Stimulated activated naive B cell treated with anti-CD40 and anti-IgM and Interleukin-4, amounts not matched to agents 10 μg/mL and 1 μg/mL and 100 μg/mL, for 72 hours (primary cell): Measurements from ENCODE around the gene SULF2.

Source experiments
- ATAC-seq, 2 donors: fragments of 150-1000 bp; cut with Tn5 transposase; replicated peaks; 2 replicates each; pipeline ENCODE4 v1.10.0; 2021; ENCODE audit warnings: moderate library complexity in 1 of 2
- DNase-seq: peaks from one replicate; pipeline ENCODE4 v3.0.0; 2021
- H3K27ac Mint-ChIP-seq: one replicate; pipeline ENCODE4 v1.8.0; 2022; ENCODE audit warnings: mild to moderate bottlenecking, mixed read lengths
- H3K27me3 Mint-ChIP-seq, 2 donors: one replicate each; pipeline ENCODE4 v1.8.0; 2022; ENCODE audit warnings: mixed read lengths in 2 of 2
- H3K36me3 Mint-ChIP-seq, 2 donors: one replicate each; pipeline ENCODE4 v1.8.0; 2022; ENCODE audit warnings: mixed read lengths in 2 of 2, mild to moderate bottlenecking in 1 of 2
- H3K4me1 Mint-ChIP-seq, 2 donors: one replicate each; pipeline ENCODE4 v1.8.0; 2022; ENCODE audit warnings: mixed read lengths in 2 of 2, mild to moderate bottlenecking in 1 of 2
- H3K4me3 Mint-ChIP-seq, 2 donors: one replicate each; pipeline ENCODE4 v1.8.0; 2022; ENCODE audit warnings: mild to moderate bottlenecking in 2 of 2, mixed read lengths in 2 of 2, moderate library complexity in 1 of 2
- H3K9me3 Mint-ChIP-seq, 2 donors: one replicate each; pipeline ENCODE4 v1.8.0; 2022; ENCODE audit warnings: mixed read lengths in 2 of 2, mild to moderate bottlenecking in 1 of 2

SULF2 gene

DNA sequence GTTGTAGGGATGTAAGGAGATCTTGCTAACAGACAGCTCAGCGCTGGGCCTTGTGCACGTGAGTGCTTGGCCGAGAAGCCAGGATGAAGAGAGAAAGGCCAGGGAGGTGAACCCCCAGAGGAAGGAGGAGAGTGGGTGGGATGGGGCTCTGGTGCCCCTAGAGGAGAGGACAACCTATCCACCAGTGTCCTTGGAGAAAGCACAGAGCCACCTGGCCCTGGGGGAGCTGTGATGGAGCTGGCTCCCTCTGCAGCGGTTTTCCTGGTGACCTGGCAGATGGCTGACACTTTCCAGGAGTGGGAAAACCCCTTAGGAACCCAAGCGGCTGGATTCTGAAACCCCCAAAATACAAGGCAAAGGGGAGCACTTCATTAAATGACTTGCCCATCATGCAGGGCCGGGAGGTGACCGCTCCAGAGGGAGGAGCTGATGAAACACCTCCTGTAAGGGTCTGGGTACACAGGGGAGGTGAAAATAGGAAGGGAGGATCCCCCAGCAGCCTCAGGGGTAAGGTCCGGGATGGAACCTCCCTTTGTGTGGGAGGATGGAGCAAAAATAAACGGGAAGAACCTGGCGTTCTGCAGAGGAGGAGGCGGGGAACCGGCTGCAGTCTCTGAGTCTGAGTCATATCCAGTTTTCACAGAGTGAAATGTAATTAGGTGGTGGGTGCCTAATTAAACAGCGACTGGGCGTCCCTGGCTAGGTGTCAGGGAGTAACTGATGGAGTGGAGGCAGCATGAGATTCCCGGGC lies 80.4 kb downstream of the SULF2 start:
- H3K4me3 Mint-ChIP-seq, result no peak overlapping the region
- H3K36me3 Mint-ChIP-seq, result peaks cover 2 to 3% of the 10 kb centered on the region in 2 donors
- H3K27me3 Mint-ChIP-seq, result peaks cover 16 to 22% of the 10 kb centered on the region in 2 donors
- no peak for DNase-seq
- peaks cover 32 to 43% of the 10 kb centered on the region in 2 donors for H3K4me1 Mint-ChIP-seq
- H3K27ac Mint-ChIP-seq, result no peak overlapping the region
- H3K9me3 Mint-ChIP-seq, result no peaks in the 10 kb centered on the region
- no peak for ATAC-seq

GRCh38 chr20:47703748-47704147 lies 81.5 kb downstream of the SULF2 start:
- Mint-ChIP-seq H3K27me3 (peaks cover 11 to 15% of the 10 kb centered on the region in 2 donors), H3K27ac (no peak overlapping the region), H3K9me3 (no peaks in the 10 kb centered on the region), H3K4me1 (peaks cover 25 to 32% of the 10 kb centered on the region in 2 donors), H3K4me3 (no peak overlapping the region), H3K36me3 (peaks cover 0 to 2% of the 10 kb centered on the region in 2 donors)
- DNase-seq, result no peak
- ATAC-seq, result no peak

DNA sequence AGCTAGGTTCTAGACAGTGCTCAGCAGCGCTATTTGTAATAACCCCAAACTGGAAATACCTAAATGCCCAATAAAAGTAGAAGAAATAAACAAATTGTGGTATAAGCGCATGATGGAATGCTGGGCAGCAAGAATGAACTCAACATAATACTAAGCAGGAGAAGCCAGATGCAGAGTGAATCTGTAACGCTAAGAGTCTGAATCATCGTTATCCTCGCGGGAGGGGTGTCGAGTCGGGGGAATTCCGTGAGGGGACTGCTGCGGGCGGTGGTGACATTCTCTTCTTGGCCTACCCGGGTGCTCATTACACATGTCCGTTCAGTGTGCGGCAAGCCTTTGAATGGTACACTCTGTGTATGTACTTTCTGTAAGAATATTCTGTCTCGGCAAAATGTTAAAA lies 83.7 kb downstream of the SULF2 start:
- Mint-ChIP-seq H3K9me3 (peaks cover 0 to 4% of the 10 kb centered on the region in 2 donors), H3K27ac (no peak overlapping the region), H3K36me3 (peaks cover 0 to 3% of the 10 kb centered on the region in 2 donors), H3K27me3 (peaks cover 11 to 15% of the 10 kb centered on the region in 2 donors), H3K4me3 (no peak overlapping the region), H3K4me1 (peaks cover 9 to 17% of the 10 kb centered on the region in 2 donors)
- DNase-seq (no peak), ATAC-seq (peak in 1 of 2 donors; percentile 31)

DNA sequence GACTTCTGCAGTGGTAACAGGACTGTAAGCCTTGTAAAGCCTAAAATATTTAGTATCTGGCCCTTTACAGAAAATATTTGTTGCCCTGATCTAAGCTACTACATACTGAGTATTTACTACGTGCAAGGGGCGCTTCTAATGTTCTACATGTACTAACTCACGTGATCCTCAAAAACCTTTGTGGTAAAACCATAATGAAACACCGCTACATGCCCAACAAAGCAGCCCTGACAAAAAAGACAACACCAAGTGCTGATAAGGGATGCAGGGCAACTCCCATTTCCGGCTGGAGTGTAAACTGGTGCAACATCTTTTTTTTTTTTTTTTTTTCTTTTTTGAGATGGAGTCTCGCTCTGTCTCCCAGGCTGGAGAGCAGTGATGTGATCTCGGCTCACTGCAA lies 85.0 kb downstream of the SULF2 start:
- peaks cover 0 to 5% of the 10 kb centered on the region in 2 donors for H3K9me3 Mint-ChIP-seq
- DNase-seq, result no peak
- H3K36me3 Mint-ChIP-seq, result peaks cover 0 to 3% of the 10 kb centered on the region in 2 donors
- H3K27ac Mint-ChIP-seq, result no peak overlapping the region
- H3K4me1 Mint-ChIP-seq, result peaks cover 7 to 15% of the 10 kb centered on the region in 2 donors
- ATAC-seq, result no peak
- peaks cover 8 to 15% of the 10 kb centered on the region in 2 donors for H3K27me3 Mint-ChIP-seq
- no peak overlapping the region for H3K4me3 Mint-ChIP-seq

- Mint-ChIP-seq H3K27me3 (peaks cover 4 to 10% of the 10 kb centered on the region in 2 donors), H3K27ac (no peak overlapping the region), H3K9me3 (peaks cover 0 to 5% of the 10 kb centered on the region in 2 donors), H3K36me3 (peaks cover 0 to 3% of the 10 kb centered on the region in 2 donors), H3K4me1 (peaks cover 4 to 14% of the 10 kb centered on the region in 2 donors), H3K4me3 (no peak overlapping the region)
- DNase-seq (no peak), ATAC-seq (no peak)
Measured at GRCh38 chr20:47699818-47700217, 85.5 kb downstream of the SULF2 start.

DNA sequence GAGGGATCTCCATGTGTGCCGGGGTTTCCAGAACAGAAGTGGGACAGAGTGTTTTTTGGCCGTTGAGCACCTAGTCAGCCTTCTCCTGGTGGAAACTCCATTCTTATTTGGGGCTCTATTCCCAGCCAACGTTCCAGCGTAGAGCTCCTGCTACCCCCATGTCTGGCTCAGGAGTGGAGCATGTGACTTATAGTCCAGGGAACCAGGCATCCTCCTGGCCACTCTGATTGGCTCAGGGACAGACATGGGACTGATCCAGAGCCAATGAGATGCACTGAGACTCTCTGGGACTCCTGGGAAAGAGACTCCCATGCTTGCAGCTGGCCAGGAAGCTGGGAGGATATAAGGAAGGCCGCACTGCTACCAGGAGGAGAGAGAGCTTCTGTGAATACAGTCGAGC lies 87.1 kb downstream of the SULF2 start:
- ATAC-seq (no peak), DNase-seq (no peak)
- Mint-ChIP-seq H3K4me3 (no peak overlapping the region), H3K27ac (no peak overlapping the region), H3K9me3 (peaks cover 4 to 15% of the 10 kb centered on the region in 2 donors), H3K36me3 (peaks cover 0 to 7% of the 10 kb centered on the region in 2 donors), H3K4me1 (peaks cover 2 to 11% of the 10 kb centered on the region in 2 donors), H3K27me3 (peaks cover 0 to 6% of the 10 kb centered on the region in 2 donors)

- H3K4me1 Mint-ChIP-seq, result peaks cover 2 to 11% of the 10 kb centered on the region in 2 donors
- H3K36me3 Mint-ChIP-seq, result peaks cover 0 to 10% of the 10 kb centered on the region in 2 donors
Measured at GRCh38 chr20:47696856-47697255, 88.4 kb downstream of the SULF2 start.

GRCh38 chr20:47694021-47694818 lies 91.1 kb downstream of the SULF2 start:
- Mint-ChIP-seq H3K9me3 (peaks cover 26 to 29% of the 10 kb centered on the region in 2 donors), H3K27me3 (peaks cover 0 to 10% of the 10 kb centered on the region in 2 donors), H3K4me1 (peaks cover 2 to 11% of the 10 kb centered on the region in 2 donors), H3K36me3 (peaks cover 12 to 23% of the 10 kb centered on the region in 2 donors), H3K4me3 (no peak overlapping the region), H3K27ac (no peak overlapping the region)
- no peak for DNase-seq
- no peak for ATAC-seq

More at GRCh38 chr20:47696856-47697255, 88.4 kb downstream of the SULF2 start:
- DNase-seq (no peak), ATAC-seq (no peak)
- Mint-ChIP-seq H3K9me3 (peaks cover 8 to 17% of the 10 kb centered on the region in 2 donors), H3K27ac (no peak overlapping the region), H3K4me3 (no peak overlapping the region), H3K27me3 (peaks cover 0 to 6% of the 10 kb centered on the region in 2 donors)

DNA sequence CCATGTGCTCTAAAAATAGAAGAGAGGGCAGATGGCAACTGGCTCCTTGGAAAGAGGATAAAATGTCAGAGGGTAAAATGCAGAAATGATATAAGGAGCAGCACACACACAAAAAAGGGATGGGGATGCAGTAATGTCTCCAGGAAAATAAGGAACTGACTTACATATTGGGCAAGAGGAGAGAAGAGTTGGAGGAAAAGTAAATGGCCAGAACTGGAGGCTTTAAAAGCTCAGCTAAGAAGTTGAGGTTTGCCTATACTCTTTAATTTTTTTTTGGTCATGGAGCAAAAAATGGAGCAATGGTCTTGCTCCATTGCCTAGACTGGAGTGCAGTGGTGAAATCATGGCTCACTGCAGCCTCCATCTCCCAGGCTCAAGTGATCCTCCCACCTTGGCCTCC lies 93.7 kb downstream of the SULF2 start:
- H3K36me3 Mint-ChIP-seq, result peaks cover 13 to 26% of the 10 kb centered on the region in 2 donors
- no peak overlapping the region for H3K4me3 Mint-ChIP-seq
- no peak for ATAC-seq
- peaks cover 8 to 10% of the 10 kb centered on the region in 2 donors for H3K27me3 Mint-ChIP-seq
- H3K27ac Mint-ChIP-seq, result no peak overlapping the region
- DNase-seq, result no peak
- peaks cover 26 to 32% of the 10 kb centered on the region in 2 donors for H3K9me3 Mint-ChIP-seq
- H3K4me1 Mint-ChIP-seq, result peaks cover 2 to 6% of the 10 kb centered on the region in 2 donors

DNA sequence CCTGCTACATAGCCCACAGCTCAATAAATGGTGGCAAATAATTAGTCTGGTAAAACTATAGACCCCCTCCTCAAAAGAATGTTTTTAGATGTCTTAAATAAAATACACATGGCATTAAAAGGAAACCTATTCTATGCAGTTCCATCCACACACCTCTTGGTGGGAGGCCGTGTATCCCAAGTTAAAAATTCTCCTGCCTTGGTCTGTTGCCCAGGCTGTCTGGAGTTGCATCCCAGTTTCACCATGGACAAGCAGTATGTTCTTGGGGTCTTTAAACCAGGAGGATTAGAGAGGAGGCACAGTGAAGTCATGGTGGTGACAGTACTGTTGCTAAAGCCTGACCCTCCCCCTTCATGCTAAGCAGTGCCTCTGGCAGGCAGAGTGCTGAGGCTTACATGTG lies 95.5 kb downstream of the SULF2 start:
- H3K27ac Mint-ChIP-seq, result no peak overlapping the region
- ATAC-seq, result no peak

DNA sequence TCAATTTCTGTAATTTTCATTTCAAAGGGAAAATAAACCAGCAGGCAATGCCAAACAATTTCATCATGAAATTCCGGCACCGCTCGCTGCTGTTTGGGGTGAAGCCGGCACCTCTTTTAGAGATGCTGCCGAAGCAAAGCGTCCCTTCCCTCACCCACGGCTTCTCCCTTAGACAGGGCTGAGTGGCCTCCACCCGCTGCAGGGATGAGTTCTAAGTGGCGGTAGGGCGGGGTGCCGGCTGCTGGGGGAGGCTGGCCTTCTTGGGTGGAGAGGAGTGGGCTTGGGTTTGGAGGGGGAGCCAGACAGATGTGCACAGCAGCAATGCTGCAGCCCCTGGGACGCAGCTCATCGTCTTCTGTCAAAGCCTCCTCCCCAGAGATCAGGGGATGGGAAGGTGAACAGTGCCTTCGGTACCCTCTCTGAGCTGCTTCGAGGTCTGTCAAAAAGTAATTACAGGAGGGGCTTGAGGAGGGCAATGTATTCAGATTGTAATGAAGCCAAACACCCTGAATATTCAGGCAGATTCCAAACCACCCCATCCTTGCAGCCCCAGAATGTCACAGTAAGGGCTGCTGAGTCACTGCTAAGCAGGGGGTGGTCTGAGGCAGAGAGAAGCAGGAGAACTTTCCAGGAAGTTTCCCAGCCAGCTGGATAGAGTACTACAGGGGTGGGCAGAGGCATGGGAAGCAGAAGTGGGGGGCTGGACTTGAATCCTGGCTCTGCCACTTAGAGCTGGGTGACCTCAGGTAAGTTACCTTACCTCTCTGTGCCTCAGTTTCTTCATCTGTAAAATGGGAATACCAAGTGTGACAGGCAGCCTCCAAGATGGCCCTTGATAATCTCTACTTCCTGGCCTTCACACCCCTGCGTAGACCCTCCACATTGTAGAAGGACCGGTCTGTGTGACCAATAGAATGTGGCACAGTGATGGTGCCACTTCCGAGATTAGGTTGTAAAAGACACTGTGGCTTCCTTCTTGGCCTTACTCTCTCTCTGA lies 96.6 kb downstream of the SULF2 start:
- DNase-seq, result no peak
- Mint-ChIP-seq H3K9me3 (peaks cover 24 to 26% of the 10 kb centered on the region in 2 donors), H3K27me3 (peaks cover 8 to 10% of the 10 kb centered on the region in 2 donors), H3K27ac (no peak overlapping the region), H3K4me3 (no peak overlapping the region), H3K4me1 (no peaks in the 10 kb centered on the region), H3K36me3 (peaks cover 13 to 26% of the 10 kb centered on the region in 2 donors)
- ATAC-seq, result no peak

More for the DNA sequence above, 95.5 kb downstream of the SULF2 start:
- peaks cover 13 to 26% of the 10 kb centered on the region in 2 donors for H3K36me3 Mint-ChIP-seq
- H3K27me3 Mint-ChIP-seq, result peaks cover 8 to 10% of the 10 kb centered on the region in 2 donors
- no peak for DNase-seq
- no peak overlapping the region for H3K4me3 Mint-ChIP-seq
- peaks cover 26 to 29% of the 10 kb centered on the region in 2 donors for H3K9me3 Mint-ChIP-seq
- H3K4me1 Mint-ChIP-seq, result no peaks in the 10 kb centered on the region

DNA sequence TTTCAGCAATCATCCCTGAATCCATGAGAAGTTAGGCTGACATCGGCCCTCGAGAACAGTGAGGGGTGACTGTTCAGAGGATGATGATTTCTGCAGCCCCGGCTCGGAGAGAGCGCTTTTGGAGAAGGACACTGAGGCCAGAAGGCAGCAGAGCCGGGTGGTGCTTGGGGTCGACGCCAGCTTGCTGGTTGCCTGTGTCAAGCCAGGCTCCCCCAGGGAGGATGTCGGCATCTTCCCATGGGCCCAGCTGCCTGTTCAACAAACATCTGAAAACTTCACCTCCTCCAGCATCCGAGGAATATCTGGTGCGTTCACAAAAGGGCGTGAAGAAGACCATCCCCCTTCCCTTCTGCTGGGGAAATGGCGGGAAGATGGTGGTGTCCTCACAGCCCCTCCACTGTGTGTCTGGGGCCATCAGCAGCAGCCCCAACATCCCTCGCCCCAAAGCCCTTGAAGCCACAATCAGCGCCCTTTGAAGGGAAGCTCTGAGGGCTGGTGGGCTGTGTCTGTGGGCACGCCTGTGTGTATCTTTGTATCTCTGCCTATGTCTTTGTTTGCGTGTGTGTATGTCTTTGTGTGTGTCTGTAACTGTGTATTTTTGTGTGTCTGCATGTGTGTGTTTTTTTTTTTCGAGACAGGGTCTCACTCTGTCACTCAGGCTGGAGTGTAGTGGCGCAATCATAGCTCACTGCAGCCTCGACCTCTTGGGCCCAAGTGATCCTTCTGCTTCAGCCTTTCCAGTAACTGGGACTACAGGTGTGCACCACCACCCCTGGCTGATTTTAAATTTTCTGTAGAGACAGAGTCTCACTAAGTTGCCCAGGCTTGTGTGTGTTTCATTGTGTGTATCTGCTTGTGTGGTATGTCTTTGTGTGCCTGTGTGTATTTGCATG lies 97.9 kb downstream of the SULF2 start:
- no peak for ATAC-seq
- H3K27me3 Mint-ChIP-seq, result peaks cover 8 to 10% of the 10 kb centered on the region in 2 donors
- H3K4me1 Mint-ChIP-seq, result no peaks in the 10 kb centered on the region
- H3K9me3 Mint-ChIP-seq, result peaks cover 17 to 18% of the 10 kb centered on the region in 2 donors
- DNase-seq, result no peak
- H3K4me3 Mint-ChIP-seq, result no peak overlapping the region
- H3K36me3 Mint-ChIP-seq, result peaks cover 13 to 18% of the 10 kb centered on the region in 2 donors
- H3K27ac Mint-ChIP-seq, result no peak overlapping the region

GRCh38 chr20:47686545-47686944 lies 98.7 kb downstream of the SULF2 start:
- Mint-ChIP-seq H3K27me3 (peaks cover 8 to 10% of the 10 kb centered on the region in 2 donors), H3K27ac (no peak overlapping the region), H3K9me3 (peaks cover 15 to 17% of the 10 kb centered on the region in 2 donors), H3K4me1 (no peaks in the 10 kb centered on the region), H3K4me3 (no peak overlapping the region), H3K36me3 (peaks cover 13 to 18% of the 10 kb centered on the region in 2 donors)
- ATAC-seq (no peak), DNase-seq (no peak)
